Measurements from ENCODE around the gene ZMIZ1.

Gene ZMIZ1

DNA sequence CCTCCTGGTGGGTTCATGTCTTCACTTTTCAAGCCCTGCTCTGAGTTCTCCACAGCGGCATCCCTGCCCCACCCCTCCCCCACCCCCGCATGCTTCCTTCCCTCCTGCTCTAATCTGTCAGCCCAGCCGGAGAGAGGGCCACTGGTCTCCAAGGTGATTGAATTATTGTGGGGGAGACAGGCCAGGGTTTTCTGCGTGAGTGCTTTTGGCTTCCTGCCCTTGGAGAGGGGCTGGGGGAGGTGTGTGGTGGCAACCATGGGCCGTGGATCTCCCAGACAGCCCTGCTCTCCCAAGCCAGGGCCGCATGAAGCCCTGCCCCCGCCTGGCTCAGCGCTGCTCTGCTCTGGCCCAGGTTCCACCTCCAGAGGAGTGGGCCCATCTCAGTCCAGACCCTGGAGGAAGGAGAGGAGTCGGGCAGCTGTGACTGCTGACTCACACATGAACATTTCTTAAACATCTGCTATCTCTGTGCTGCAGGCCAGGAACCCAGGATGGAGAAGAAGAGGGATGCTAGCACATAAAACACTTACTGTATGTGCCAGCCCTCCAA, 109.9 kb downstream of the ZMIZ1 start:
- peak; percentile 15 for DNase-seq

GRCh38 chr10:79179164-79179956, 110.6 kb downstream of the ZMIZ1 start:
- no peak for DNase-seq

GRCh38 chr10:79179957-79180309, 111.2 kb downstream of the ZMIZ1 start:
- DNase-seq = no peak

GRCh38 chr10:79180414-79181221, 111.9 kb downstream of the ZMIZ1 start:
- no peak for DNase-seq

- no peak for DNase-seq
These were observed 112.5 kb downstream of the ZMIZ1 start for GRCh38 chr10:79181227-79181626.

DNA sequence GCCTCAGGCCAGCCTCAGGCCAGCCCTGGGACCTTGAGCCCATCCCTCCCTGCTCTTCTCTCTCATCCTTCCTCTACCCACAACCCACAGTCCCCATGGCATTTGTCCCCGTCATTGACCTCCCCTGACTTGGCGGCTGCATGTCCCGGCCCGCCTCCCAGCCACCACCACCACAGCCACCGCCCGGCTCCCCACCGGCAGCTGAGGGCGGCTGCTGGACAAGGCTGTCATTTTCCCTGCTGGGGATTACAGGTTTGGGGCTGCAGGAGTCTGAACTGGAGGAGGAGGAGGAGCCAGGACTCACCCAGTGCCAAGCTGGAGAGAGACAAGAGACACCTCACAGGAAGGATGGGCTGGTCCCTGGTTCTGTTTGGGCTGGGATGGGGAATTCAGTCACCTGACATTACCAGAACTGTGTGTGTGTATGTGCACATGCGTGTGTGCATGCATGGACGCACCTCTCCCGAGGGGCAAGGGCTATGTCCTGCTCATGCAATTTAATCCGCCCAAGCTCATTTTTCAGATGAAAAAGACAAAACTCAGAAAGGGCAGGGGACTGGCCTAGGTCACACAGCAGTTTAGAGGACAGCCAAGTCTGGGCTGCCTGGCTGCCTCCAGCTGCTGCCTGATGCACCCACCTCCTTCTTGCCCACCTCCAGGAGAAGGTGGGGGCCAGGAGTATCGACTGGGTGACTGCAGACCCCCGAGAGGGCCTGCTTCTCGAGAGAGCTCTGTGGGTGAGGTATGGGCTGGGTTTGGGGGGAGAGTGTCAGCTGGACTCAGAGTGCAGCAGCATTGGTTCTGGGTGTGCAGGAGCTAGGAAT, 113.1 kb downstream of the ZMIZ1 start:
- DNase-seq = no peak

DNA sequence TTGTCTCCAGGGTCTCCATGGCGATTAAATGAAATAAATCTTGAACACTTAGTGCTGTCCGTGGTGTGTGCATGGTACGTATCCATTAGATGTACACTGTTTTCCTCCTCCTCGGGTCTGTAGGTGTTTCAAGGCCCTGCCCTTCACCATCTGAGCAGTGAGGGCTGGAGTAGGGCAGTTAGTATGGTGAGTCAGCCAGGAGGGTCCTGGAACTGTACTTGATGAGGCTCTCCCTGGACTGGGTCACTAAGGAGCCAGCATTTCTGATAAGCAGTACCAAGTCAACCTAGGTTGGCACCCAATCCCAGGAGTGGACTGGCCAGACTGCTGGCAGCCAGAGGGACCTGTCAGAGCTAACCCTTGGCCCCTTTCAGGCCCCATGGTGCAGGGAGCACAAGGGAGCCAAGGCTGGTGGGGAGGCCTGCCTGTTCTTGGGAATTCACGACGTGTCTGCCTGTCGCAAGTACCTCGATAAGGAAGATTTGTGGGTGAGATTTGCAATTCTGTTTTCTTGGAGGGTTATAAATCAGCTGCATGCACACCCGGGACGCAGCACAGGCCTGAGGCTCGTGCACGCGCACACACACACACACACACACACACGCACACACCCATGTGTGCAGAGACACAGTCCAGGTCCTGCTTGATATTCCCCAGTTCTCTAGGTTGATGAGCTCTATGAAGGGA, 114.2 kb downstream of the ZMIZ1 start:
- no peak for DNase-seq

- DNase-seq = no peak
These were observed 114.7 kb downstream of the ZMIZ1 start for GRCh38 chr10:79183468-79183865.

GRCh38 chr10:79184145-79184625, 115.4 kb downstream of the ZMIZ1 start:
- no peak for DNase-seq

DNA sequence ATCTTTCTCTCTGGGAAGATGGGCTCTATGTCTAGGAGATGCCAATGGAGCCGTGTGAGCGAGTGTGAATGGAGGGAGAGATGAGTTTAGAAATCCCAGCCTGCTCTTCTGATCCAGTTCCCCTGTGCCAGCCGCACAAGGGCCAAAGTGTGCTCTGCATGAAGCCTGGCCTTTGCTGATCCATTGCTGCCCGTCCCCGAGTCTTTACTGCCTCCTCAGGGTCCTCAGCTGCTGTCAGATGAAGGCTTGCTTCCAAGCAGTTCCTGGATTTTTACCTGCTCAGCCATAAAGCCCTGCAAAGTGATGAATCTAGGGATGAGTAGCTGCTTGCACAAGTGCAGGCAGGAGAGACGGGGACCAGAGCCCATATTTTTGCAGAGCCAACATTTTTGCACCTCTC, 115.9 kb downstream of the ZMIZ1 start:
- no peak for DNase-seq

DNA sequence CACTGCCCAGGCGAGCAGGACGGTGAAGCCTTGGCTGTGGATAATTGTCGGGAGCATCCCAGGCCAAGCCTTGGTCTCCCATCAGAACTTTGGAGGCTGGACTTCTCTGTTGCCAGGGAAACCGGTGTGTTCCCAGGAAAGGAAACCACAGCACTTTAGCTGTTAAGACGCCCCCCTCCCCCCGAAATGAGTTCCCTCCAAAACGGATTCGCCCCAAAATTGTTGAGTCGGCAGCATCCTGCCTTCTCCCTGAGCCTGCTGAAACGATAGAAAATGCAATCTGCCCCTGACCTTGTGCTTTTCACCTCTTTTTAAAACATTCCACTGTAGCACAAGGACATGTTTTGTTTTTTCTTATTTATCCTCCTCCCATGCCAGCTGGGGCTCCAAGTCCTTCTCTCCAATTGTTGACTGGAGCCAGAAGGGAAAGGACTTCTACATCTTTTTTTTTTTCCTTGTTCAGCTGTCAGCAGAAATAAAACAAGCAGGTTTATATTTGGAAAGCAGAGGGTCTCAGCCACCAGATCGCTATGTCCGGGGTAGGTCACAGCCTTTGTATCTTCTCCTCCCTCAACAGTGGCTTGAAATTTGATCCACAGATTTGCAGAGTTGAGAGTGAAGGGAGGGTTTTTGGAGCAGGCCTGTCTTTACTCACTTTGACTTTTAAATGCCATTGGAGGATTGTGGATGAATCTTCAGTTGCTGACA, 116.5 kb downstream of the ZMIZ1 start:
- DNase-seq = no peak

DNA sequence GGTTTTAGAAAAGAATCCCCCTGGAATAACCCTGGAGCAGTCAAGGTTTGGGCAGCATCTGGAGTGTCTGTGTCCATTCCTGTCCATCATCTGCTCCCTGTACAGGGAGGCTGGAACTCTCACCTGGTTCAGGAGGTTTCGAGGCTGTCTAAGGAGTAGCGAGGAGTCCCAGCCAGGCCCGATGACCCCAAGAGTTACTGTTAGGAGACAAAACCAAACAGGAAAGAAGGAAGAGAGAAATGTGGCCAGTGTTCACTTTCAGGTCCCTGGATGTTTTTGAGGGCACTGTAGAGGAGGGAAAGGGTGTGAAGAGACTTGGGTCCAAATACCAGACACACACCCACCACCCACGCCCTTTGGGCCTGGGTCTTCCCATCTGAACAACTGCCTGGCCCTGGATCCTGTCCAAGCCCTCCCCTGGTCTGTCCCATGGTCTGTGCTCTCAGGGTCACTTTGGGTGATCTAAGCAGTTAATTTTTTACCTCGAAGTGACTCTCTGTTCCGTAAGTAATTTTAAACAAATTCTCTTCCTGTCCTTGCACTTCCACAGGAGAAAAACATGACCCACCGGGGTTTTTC, 117.1 kb downstream of the ZMIZ1 start:
- DNase-seq = no peak

DNA sequence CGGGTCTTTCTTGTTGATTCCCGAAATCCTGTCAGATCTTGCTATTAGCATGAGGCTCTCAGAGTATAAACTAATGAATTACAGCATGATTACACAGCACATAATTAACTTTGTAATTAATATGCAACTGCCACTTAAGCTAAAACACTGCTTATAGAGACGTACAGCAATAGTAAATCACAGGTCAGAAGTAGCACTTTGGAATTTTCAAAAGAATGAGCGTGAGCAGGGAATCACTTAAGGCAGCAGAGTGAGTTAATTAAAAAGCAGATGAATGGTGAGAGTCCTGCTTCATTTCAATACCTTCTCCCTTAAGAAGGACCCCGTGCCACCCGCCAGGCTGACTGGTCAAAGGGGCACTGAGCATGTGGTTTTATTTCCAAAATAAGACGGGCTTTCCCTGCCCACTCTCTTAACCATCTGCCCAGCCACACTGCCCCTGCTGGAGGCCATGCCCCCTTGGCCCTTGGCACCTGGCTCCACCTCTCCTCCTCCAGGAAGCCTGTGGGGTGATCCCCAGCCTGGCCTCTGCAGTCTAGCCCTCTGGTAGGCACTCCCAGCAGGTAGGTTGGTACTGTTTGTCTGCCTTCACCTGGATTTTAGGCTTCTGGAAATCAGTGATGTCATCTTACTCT, 117.8 kb downstream of the ZMIZ1 start:
- DNase-seq = no peak

DNA sequence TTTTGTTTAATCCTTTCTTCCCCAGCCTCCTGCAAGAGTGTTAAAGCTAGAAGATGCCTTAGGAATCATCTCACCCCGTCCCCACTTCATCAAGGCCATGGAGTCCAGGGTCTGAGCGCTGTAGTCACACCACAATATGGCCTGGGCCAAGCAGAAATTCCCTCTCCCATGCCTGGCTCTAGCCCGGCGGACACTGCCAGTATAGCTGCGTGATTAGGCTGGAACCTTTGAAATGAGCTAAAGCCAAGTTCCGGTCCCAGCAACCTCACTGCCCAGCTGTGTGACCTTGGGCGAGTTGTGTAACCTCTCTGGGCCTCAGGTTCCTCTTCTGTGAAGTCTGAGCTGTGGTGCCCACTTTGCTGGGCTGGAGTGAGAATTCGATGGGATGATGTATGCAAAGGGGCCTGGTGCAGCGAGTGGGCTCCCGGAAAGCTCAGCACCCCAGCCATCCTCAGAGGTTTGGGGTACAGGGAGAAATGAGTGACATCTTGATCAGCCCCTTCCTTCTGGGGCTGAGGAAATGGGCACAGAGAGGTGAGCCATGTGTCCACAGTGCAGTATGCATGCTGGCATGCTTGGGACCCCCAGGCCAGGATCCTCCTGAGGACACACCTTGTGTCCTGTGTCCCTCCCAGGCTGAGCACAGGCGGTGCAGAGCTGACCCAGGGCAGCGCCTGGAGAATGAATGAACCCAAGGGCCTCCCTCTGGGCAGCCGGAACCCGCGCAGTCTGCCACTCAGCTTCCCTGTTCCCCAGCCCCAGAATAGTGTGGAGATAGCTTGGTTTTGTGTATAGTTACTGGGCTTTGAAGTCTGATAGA, 118.6 kb downstream of the ZMIZ1 start:
- DNase-seq = no peak

- no peak for DNase-seq
These were observed 119.6 kb downstream of the ZMIZ1 start for GRCh38 chr10:79188154-79188965.

- DNase-seq = no peak
These were observed 120.4 kb downstream of the ZMIZ1 start for GRCh38 chr10:79189181-79189580.

DNA sequence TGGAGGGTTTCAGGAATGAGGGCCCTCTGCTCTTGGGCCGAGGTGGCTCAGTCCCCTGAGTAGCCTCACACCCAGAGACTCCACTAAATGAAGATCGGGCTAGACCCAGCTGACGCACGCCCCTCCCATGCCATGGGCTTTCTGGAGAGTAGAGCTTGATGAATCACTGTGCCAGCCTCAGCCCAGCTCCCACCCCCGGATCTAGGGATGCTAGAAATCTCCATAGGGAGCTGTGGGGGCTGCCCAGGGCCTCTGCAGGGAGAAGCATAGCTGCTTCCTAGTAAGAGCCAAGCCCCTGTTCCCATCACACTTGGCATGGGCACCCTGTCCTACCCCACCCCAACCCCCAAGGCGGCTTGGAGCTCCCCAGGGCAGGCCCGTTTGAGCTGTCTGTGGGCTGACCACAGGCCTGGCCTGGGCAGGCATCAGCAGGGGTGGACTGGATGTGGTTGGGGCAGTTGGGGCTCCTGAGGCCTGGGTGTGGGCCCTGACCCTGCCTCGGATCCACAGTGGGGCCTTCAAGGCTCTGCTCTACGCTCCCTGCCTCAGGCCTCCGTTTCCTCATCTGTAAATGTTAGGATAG, 121.2 kb downstream of the ZMIZ1 start:
- no peak for DNase-seq

GRCh38 chr10:79190740-79191261, 122.0 kb downstream of the ZMIZ1 start:
- no peak for DNase-seq
